NCI-H2171 (cell line): ENCODE data around the gene AAK1.
"Not testable (repeated sequence)": the region's sequence is repeated elsewhere in the genome, so short reads cannot be mapped to it uniquely, and the experiment has no call there.

Experiments
- DNase-seq: peaks from one replicate; lab custom pipeline; 2025; lab: John Stamatoyannopoulos, UW

AAK1 gene

GRCh38 chr2:69643602-69644505 lies at the start of gene AAK1:
Gene AAK1, minus strand, starts transcription at chr2:69643739. Its CDS starts 699 bp downstream, at chr2:69643040.
- peak; percentile 85 for DNase-seq

DNA sequence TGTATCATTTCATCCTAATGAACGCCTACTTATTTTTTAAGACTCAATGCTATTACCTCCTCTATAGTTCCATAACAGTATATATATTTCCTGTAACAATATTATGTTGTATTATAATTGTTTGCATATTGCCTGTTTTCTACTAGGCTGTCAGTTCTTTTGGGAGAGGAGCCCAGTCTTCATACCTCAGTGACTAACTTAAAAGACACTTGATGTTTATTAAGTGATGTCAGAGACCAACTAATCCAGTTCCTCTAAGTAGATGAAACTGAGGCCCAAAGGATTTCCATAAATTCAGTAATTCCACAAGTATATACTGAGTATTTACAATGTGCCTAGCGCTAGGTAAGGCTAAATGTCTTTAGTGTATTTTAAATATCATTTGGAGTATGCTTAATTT lies 48.9 kb upstream of the AAK1 start:
- no peak for DNase-seq

GRCh38 chr2:69689969-69690368 lies 46.4 kb upstream of the AAK1 start:
- DNase-seq = no peak

DNA sequence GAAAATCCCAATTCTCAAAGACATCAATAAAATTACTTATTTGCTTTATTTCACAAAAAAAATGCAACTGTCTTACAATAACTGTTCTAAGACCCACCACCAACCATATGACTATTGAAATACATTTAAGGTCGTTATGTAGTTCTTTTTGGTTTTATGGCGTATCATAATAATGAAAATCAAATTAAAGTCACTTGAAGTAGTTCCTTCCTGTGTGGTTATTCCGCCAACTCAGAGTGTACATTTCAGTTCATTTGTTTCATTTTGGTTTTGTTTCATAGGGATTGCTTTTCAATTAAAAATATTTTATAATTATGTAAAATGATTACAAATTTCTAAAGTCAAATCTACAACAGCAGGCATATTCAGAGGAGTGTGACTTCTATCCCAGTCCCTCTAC lies 45.9 kb upstream of the AAK1 start:
- DNase-seq = no peak

DNA sequence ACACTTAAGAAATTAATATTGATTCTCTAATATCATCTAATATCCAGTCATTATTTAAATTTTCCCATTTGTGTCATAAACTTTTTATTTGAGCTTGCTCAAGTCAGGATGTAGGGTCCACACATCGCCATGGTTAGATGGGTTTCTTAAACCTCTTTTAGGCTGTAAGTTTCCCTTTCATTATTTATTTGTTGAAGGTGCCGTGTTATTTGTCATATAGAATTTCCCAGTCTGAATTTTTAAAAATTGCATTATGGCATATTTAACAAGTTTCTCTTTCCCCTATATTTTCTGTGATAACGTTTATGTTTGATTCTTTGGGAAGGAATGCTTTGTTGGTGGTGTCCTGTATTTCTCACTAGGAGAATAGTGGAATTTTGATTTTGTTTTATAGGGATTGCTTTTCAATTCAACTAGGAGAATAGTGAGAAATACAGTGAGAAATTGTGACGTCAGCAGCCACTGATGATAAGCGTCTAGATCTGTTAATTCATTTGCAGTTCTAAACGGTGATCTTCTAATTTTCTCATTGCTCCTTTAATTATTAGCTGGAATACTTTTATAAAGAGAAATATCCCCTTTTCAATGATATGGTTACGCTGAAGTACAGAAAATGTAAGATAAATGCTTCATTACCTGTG lies 44.6 kb upstream of the AAK1 start:
- DNase-seq = no peak

DNA sequence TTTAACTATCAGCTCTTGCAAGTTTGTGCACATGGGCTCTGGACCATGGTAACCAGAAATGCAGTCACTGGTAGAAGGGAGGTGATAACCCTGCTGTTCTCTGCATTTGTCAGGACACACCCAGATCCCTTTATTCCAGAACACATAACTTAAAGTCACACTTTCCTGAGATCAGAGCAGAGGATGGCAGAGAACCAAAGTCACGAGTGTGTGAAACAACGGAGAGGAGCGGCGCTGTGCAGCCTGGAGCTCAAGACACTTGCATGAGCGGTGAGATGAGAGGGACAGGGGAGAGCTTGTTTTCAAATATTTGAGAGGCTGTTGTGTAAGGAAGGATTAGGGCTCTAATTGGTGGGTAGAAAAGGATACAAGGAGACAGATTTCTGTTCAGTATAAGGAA lies 43.3 kb upstream of the AAK1 start:
- no peak for DNase-seq

- DNase-seq = no peak
Measured at GRCh38 chr2:69685321-69686048, 41.9 kb upstream of the AAK1 start.

- DNase-seq = no peak
Measured at GRCh38 chr2:69683170-69683971, 39.8 kb upstream of the AAK1 start.

DNA sequence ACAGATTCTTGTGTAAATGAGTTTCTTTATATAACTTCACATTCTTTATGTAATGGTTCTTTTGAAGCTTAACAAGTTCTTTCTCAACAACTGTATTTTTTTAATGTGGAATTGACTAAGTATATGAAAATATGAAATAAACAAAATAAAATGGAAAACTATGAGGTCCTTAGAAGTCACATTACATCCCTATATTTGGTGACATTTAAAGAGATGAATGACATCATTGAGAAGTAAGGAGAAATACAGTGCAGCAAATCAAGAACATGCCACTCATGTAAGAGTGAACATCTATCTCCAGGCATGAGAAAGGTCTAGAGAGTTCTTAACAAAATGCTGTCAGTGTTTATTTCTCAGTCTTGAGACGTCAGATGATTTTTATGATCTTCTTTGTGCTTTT lies 39.0 kb upstream of the AAK1 start:
- no peak for DNase-seq

GRCh38 chr2:69680001-69680675 lies 36.6 kb upstream of the AAK1 start:
- no peak for DNase-seq

DNA sequence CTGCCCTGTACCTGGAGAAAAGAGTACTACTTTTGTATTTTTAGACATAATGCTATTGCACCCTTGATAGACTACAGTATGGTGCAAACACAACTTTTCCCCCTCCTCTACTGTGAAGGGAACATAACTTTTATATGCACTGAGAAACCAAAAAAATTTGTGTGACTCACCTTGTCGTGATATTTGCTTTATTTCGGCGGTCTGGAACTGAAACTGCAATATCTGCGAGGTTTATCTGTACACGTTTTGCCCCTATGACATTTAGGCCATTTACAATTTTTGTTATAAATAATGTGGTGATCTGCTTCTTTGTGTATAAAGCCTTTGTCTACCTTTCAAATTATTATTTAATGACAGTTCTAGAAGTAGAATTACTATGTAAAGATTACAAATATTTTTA lies 34.4 kb upstream of the AAK1 start:
- no peak for DNase-seq

- no peak for DNase-seq
Measured at GRCh38 chr2:69676146-69676545, 32.6 kb upstream of the AAK1 start.

DNA sequence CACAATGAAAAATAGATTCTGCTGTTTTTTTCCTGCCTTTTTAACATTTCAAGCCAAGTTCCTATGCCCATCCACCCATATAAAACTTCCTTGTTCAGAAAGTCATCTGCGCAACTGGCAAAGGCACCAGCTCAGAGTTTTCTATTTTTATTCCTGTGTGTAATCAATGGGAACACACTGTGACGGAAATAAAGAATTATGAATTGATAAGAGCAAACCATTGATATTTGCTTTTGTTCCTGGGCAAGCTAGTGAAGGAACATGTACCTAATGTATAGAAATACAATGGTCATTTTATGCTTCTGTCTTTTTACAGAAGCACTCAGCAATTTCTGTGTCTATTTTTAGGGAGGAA lies 30.8 kb upstream of the AAK1 start:
- DNase-seq = no peak

DNA sequence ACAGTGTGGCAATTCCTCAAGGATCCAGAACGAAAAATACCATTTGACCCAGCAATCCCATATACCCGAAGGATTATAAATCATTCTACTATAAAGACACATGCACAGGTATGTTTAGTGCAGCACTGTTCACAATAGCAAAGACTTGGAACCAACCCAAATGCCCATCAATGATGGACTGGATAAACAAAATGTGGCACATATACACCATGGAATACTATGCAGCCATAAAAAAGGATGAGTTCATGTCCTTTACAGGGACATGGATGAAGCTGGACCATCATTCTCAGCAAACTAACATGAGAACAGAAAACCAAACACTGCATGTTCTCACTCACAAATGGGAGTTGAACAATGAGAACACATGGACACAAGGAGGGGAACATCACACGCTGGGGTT lies 29.6 kb upstream of the AAK1 start:
- not testable (repeated sequence) for DNase-seq

DNA sequence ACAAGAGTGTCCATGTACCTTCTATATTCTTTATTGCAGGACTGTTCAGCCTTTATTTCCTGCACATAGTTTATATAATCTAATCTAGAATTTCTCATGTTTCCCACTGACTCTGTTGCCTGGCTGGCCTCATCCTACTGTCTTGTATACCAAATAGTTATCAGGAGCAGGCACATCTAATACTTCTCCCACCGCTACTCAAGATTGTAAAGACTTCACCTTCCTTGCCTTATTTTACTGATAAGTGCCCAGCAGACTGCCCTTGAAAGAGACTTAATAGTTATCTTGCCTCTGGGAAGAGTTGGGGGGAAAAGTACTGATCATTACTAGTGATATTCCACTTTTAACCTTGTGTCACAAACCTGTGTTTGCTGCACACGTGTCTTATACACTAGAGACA lies 26.1 kb upstream of the AAK1 start:
- DNase-seq = no peak

- no peak for DNase-seq
Measured at GRCh38 chr2:69668598-69668997, 25.1 kb upstream of the AAK1 start.

- DNase-seq = no peak
Measured at GRCh38 chr2:69667805-69668382, 24.4 kb upstream of the AAK1 start.

DNA sequence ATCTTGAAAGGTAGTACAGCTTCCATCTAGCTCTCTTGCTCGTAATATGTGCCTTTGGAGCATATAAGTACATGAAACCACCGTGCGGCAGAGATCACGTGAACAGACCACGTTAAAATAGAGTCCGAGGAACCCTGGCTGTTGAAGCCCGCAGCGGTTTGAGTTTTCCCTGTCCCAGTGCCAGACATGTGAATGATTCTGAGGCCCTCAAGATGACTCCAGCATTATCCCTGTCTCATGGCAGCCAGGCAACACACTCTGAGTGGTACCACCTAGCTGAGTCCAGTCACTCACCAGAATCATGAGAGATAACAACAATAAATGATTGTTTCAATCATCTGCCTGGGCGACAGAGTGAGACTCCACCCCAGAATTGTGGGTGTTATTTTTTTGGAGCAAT lies 21.6 kb upstream of the AAK1 start:
- DNase-seq = no peak

- DNase-seq = no peak
Measured at GRCh38 chr2:69663860-69664259, 20.3 kb upstream of the AAK1 start.

- not testable (repeated sequence) for DNase-seq
Measured at GRCh38 chr2:69662547-69662946, 19.0 kb upstream of the AAK1 start.

- no peak for DNase-seq
Measured at GRCh38 chr2:69660637-69661036, 17.1 kb upstream of the AAK1 start.
